Prostate gland (tissue), 2 donors: ENCODE results near the gene CAPN1. TPM values are rescaled to one million over a fixed set of nuclear protein-coding genes. Genes with fewer than 3 reads are reported as not detected.
"Not testable (repeated sequence)": the region's sequence is repeated elsewhere in the genome, so short reads cannot be mapped to it uniquely, and the experiment has no call there.

Experiments used
- DNase-seq: peaks from one replicate; pipeline ENCODE4 v3.0.0-alpha.2; 2019; ENCODE audit warnings: low spot score
- H3K27ac ChIP-seq, 2 donors: fragments of 200-600 bp; sonication (generic); 2 replicates each; pipeline ENCODE4 v1.5.1; 2017 to 2019
- H3K27me3 ChIP-seq: fragments of 200-600 bp; sonication (generic); replicated peaks from 2 replicates; pipeline ENCODE4 v1.5.1; 2019; ENCODE audit not compliant: insufficient read depth
- H3K36me3 ChIP-seq, 2 donors: fragments of 200-600 bp; sonication (generic); 1 replicate in 1 of 2; 2 replicates in 1 of 2; pipeline versions ENCODE4 v1.5.1 to v1.8.1; 2017 to 2019
- H3K4me1 ChIP-seq: fragments of 200-600 bp; sonication (generic); replicated peaks from 2 replicates; pipeline ENCODE4 v1.5.1; 2019
- H3K4me3 ChIP-seq, 2 donors: fragments of 200-600 bp; sonication (generic); 2 replicates each; pipeline ENCODE4 v1.5.1; 2017 to 2019
- H3K9me3 ChIP-seq: fragments of 200-600 bp; sonication (generic); 2 replicates; pipeline ENCODE4 v1.5.1; 2017
- CTCF ChIP-seq, 4 experiments: fragments of 200-600 bp in 2 of 4; fragments of 450-650 bp in 2 of 4; sonication (generic) in 2 of 4; IDR thresholded peaks; 1 replicate in 3 of 4; 2 replicates in 1 of 4; pipeline ENCODE4 v1.5.1; 2016 to 2019; ENCODE audit warnings: antibody characterized with exemption in 4 of 4, mild to moderate bottlenecking in 2 of 4, moderate library complexity in 2 of 4
- POLR2A ChIP-seq: fragments of 450-650 bp; IDR thresholded peaks from one replicate; pipeline ENCODE4 v1.6.1; 2016; ENCODE audit warnings: antibody characterized with exemption, mild to moderate bottlenecking
- POLR2AphosphoS5 ChIP-seq: sonication (generic); formaldehyde crosslinking; IDR thresholded peaks from one replicate; pipeline ENCODE4 v1.6.1; 2017; ENCODE audit warnings: antibody characterized with exemption
- WGBS: methylation state at CpG from one replicate; pipeline ENCODE4 v1.1.5; 2018; 5-methylcytosine and 5-hydroxymethylcytosine counted together
- intact Hi-C: fragments of 100-400 bp; cut with DNase I; formaldehyde crosslinking; loops from one replicate; pipeline ENCODE4 v1.14.2; 2022
- total RNA-seq, 2 donors: library from RNA; depleted of rRNA; stranded (reverse); fragments of >200 nt; gene quantifications; one replicate each; pipeline ENCODE4 v1.1.0, GENCODE V29; 2016

Gene CAPN1
- total RNA-seq, 2 donors from 2014 or later: 215 to 374 TPM

DNA sequence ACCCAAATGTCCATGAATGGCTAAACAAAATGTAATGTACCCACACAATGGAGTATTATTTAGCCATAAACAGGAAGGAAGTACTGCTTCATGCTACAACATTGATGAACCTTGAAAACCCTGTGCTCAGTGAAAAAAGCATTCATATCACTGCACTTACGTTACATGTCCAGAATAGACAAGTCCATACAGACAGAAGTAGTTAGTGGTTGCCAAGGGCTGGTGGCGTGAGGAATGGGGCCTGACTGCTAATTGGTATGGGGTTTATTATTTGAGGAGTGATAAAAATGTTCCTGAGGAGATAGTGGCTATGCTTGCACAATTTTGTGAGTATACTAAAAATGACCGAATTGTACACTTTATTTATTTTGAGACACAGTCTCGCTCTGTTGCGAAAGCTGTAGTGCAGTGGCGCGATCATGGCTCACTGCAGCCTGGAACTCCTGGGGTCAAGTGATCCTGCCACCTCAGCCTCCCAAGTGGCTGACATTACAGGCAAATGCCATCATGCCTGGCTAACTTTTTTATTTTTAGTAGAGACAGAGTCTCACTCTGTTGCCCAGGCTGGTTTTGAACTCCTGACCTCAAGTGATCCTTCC, 39.7 kb upstream of the CAPN1 start:
- Histone ChIP-seq H3K4me3 (no peak overlapping the region), H3K27me3 (no peaks in the 10 kb centered on the region), H3K36me3 (no peaks in the 10 kb centered on the region), H3K9me3 (no peaks in the 10 kb centered on the region), H3K27ac (no peak overlapping the region), H3K4me1 (no peaks in the 10 kb centered on the region)
- TF ChIP-seq CTCF (IDR thresholded peaks at IDR 0.05) (no peak), POLR2A (no peak), POLR2AphosphoS5 (no peak)
- intact Hi-C loops: no loop called here
- 75% methylated on average over 7 of the region's 7 CpGs for WGBS
- no peak for DNase-seq

- TF ChIP-seq CTCF (IDR thresholded peaks at IDR 0.05) (no peak), POLR2A (no peak), POLR2AphosphoS5 (no peak)
Measured at GRCh38 chr11:65147352-65148075, 34.2 kb upstream of the CAPN1 start.

DNA sequence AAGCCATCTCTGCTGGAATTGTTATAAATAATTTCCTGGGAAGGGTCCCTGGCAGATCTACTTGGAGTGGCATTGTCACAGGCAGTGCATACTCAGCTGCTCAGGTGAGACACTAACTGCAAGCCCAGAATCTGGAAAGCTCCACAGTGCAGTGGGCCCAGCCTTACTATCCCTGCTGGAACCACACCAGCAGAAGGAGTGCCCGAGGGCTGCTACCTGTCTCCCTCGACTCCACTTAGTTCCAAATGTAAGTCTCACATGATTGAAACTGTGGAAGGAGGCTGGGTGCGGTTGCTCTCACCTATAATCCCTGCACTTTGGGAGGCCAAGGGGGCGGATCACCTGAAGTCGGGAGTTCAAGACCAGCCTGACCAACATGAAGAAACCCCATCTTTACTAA, 33.1 kb upstream of the CAPN1 start:
- DNase-seq: no peak
- no peaks in the 10 kb centered on the region for H3K36me3 ChIP-seq
- 79% methylated on average over 5 of the region's 5 CpGs for WGBS
- H3K27me3 ChIP-seq: no peaks in the 10 kb centered on the region
- no peaks in the 10 kb centered on the region for H3K9me3 ChIP-seq
- H3K4me3 ChIP-seq: no peak overlapping the region
- TF ChIP-seq CTCF (IDR thresholded peaks at IDR 0.05): no peak
- no peak for TF ChIP-seq POLR2AphosphoS5
- no peak for TF ChIP-seq POLR2A
- H3K4me1 ChIP-seq: no peaks in the 10 kb centered on the region
- intact Hi-C loops: no loop called here
- no peak overlapping the region for H3K27ac ChIP-seq

More at GRCh38 chr11:65147352-65148075, 34.2 kb upstream of the CAPN1 start:
- no peaks in the 10 kb centered on the region for H3K36me3 ChIP-seq
- H3K4me1 ChIP-seq: no peaks in the 10 kb centered on the region
- no peaks in the 10 kb centered on the region for H3K27me3 ChIP-seq
- H3K4me3 ChIP-seq: no peak overlapping the region
- H3K27ac ChIP-seq: no peak overlapping the region
- H3K9me3 ChIP-seq: no peaks in the 10 kb centered on the region
- intact Hi-C loops: no loop called here
- DNase-seq: no peak
- WGBS: 72% methylated on average over 2 of the region's 2 CpGs

DNA sequence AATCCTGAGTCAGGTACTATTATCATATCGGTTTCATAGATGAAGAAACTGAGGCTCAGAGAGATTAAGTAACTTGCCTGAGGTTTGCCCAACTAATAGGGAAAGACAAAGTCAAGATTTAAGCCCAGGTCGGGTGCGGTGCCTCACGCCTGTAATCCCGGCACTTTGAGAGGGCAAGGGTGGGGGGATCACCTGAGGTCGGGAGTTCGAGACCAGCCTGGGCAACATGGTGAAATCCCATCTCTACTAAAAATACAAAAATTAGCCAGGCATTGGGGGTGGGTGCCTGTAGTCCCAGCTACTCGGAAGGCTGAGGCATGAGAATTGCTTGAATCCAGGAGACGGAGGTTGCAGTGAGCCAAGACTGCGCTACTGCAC, 31.6 kb upstream of the CAPN1 start:
- WGBS: 78% methylated on average over 10 of the region's 10 CpGs
- H3K27me3 ChIP-seq, DNase-seq, H3K4me3 ChIP-seq, intact Hi-C loops, H3K9me3 ChIP-seq, H3K36me3 ChIP-seq, H3K4me1 ChIP-seq: not testable (repeated sequence)
- H3K27ac ChIP-seq: peak overlapping the region; percentile 57 to 58

DNA sequence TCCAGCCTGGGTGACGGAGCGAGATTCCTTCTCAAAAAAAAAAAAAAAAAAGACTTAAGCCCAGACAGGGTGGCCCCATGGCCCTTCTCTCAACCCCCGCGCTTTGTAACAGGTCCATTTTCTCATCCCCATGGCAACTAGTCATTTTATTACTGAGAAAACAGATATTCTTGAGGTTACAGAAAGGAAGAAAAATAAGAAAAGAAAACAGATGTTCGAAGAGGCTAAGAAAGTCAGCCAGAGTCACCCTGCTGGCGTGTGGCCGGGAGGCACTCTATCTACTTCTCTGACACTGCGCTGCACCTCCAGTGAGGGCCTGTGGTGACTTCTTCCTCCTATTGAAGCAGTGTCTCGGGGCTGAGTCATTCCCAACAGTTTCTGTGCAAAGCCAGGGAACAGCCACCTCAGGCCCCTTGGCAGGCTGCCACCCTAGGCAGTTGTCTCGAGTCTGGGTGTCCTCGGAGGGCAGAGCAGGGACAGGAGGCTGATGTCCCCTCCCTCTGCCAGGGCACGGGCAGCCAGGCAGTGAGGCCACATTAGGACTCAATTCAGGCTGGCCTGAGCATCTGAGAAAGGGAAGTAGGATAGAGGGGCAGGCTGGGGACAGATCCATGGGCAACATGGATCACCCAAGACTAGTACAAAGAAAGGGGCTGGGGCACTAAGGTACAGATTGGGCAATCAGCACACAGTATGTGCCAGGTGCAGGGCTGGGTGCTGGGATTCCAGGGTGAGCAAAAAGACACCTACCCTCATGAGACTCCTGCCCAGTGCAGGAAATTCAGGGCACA, 31.0 kb upstream of the CAPN1 start:
- DNase-seq: peak; percentile 84
- H3K27ac ChIP-seq: peak overlapping the region; percentile 57 to 58
- no peaks in the 10 kb centered on the region for H3K9me3 ChIP-seq
- no peaks in the 10 kb centered on the region for H3K4me1 ChIP-seq
- H3K36me3 ChIP-seq: no peaks in the 10 kb centered on the region
- peak in 1 of 4 experiments; percentile 24 for TF ChIP-seq CTCF (IDR thresholded peaks at IDR 0.05)
- peak; percentile 56 for TF ChIP-seq POLR2AphosphoS5
- TF ChIP-seq POLR2A: peak; percentile 31
- intact Hi-C loops: no loop called here
- no peaks in the 10 kb centered on the region for H3K27me3 ChIP-seq
- no peak overlapping the region for H3K4me3 ChIP-seq
- 16% methylated on average over 12 of the region's 12 CpGs for WGBS
